GM10266 (cell line): ENCODE data around the gene RNASET2.
"Not testable (repeated sequence)": the region's sequence is repeated elsewhere in the genome, so short reads cannot be mapped to it uniquely, and the experiment has no call there.

Experiments
- DNase-seq: peaks from one replicate; pipeline ENCODE4 v3.0.0; 2012; ENCODE audit errors: extremely low spot score
- TF ChIP-seq, protein P1 (sequence below): IDR thresholded peaks from 2 replicates; pipeline ENCODE4 v1.5.1; 2012; ENCODE audit warnings: mild to moderate bottlenecking, low read depth; ENCODE audit not compliant: control insufficient read depth, insufficient read depth; ENCODE audit errors: missing control alignments

RNASET2 gene

DNA sequence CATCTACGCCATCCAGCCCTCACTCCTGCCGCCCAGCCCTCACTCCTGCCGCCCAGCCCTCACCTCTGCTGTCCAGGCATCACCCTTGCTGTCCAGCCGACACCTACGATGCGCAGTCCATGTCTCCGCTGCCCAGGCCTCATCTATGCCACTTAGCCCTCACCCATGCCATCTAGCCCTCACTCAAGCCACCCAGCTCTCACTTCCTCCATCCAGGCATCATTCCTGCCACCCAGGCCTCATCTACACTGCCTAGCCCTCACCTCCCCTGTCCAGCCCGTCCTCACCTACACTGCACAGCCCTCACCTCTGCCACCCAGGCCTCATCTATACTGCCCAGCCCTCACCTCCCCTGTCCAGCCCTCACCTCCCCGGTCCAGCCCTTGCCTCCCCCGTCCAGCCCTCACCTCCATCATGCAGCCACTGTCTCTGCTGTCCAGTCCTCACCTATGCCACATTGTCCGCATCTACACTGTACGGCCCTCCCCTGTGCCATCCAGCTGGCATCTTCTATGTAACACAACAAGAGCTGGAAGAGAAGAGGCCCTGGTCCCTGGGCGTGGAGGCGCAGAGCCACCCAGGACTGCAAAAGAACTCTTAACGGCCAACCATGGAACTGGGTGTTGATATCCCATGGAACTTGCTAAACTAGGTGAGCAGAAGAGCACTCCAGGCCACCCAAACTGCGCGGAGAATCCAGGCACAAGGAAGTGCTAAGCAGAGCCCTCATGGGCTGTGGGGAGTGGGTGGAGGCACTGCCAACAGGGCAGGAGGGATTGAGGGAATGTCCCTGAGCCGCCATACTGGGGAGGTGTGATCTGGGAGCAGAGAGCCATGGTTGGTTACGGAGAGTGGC, 31.0 kb downstream of the RNASET2 start:
- DNase-seq: no peak
- TF ChIP-seq, protein P1, sequence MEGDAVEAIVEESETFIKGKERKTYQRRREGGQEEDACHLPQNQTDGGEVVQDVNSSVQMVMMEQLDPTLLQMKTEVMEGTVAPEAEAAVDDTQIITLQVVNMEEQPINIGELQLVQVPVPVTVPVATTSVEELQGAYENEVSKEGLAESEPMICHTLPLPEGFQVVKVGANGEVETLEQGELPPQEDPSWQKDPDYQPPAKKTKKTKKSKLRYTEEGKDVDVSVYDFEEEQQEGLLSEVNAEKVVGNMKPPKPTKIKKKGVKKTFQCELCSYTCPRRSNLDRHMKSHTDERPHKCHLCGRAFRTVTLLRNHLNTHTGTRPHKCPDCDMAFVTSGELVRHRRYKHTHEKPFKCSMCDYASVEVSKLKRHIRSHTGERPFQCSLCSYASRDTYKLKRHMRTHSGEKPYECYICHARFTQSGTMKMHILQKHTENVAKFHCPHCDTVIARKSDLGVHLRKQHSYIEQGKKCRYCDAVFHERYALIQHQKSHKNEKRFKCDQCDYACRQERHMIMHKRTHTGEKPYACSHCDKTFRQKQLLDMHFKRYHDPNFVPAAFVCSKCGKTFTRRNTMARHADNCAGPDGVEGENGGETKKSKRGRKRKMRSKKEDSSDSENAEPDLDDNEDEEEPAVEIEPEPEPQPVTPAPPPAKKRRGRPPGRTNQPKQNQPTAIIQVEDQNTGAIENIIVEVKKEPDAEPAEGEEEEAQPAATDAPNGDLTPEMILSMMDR: no peak

DNA sequence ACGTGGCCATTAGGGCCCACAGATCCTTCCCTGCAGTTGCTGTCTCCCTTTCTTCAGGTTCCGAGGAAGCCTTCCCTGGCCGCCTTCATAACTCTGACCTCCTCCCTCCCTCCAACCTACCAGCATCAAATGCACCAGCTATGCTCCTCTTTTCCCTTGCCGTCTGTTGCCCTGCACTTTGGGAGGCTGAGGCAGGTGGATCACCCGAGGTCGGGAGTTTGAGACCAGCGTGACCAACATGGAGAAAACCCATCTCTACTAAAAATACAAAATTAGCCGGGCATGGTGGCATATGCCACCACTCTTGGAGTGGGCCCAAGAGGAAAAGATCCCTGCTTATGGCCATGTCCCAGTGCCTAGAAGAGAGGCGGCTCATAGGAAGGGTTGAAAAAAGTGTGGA, 31.8 kb downstream of the RNASET2 start:
- no peak for DNase-seq
- TF ChIP-seq, protein P1: no peak

GRCh38 chr6:166922937-166923336, 33.4 kb downstream of the RNASET2 start:
- no peak for DNase-seq
- TF ChIP-seq, protein P1: no peak

- TF ChIP-seq, protein P1: no peak
Observed at GRCh38 chr6:166921570-166921969, 34.8 kb downstream of the RNASET2 start.

GRCh38 chr6:166916824-166917223, 39.5 kb downstream of the RNASET2 start:
- TF ChIP-seq, protein P1: no peak
- DNase-seq: no peak

More at GRCh38 chr6:166921570-166921969, 34.8 kb downstream of the RNASET2 start:
- DNase-seq: no peak

- DNase-seq: not testable (repeated sequence)
Observed at GRCh38 chr6:166915484-166915883, 40.9 kb downstream of the RNASET2 start.

GRCh38 chr6:166914952-166915351, 41.4 kb downstream of the RNASET2 start:
- DNase-seq: not testable (repeated sequence)

DNA sequence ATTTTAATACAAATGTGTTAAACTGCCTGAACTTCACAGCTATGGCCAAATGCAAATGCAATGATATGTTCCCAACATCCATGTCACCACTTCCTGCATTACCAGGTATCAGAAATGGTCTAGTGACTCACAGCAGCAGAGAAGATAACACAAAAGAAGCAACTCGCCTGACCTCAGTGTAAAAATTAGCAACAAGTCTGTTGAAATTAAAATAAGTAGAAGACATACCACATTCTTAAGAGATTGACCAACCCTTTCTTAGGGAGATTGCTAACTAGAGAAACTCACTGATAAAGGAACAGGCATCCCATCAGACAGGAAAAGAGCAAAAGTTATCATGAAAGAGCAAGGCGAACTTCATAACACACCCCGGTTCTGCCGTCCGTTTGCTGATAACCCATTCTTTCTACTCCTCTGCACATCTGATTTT, 45.1 kb downstream of the RNASET2 start:
- DNase-seq: no peak
- TF ChIP-seq, protein P1: no peak
